Naive thymus-derived CD8-positive, alpha-beta T cell (primary cell): ENCODE results near the gene CLN6. TPM values are rescaled to one million over a fixed set of nuclear protein-coding genes. Genes with fewer than 3 reads are reported as not detected.
A peak's percentile ranks its signal among the peaks of the same experiment; 100 is the strongest.
"Not testable (repeated sequence)": the region's sequence is repeated elsewhere in the genome, so short reads cannot be mapped to it uniquely, and the experiment has no call there.

Source experiments
- ATAC-seq, 2 donors: fragments of 150-1000 bp; cut with Tn5 transposase in 1 of 2; sonication (Bioruptor Pico), chemical (Tn5 transposase) in 1 of 2; 1 replicate in 1 of 2; 2 replicates in 1 of 2; pipeline ENCODE4 v1.10.0; 2021; ENCODE audit warnings: mild to moderate bottlenecking in 2 of 2, moderate library complexity in 2 of 2
- POLR2A ChIA-PET: fragments of 350-600 bp; sonication (Branson Sonifier 250); formaldehyde crosslinking; loops from one replicate; lab custom pipeline; 2021; ENCODE audit warnings: antibody characterized with exemption; lab: Charles Lee
- DNase-seq, 10 donors: peaks; one replicate each; pipeline versions ENCODE4 v3.0.0 to v3.0.0-alpha.2; 2020 to 2022
- H3K27ac Mint-ChIP-seq, 10 donors: one replicate each; pipeline ENCODE4 v1.8.0; 2020 to 2022; ENCODE audit warnings: mild to moderate bottlenecking in 10 of 10, mixed read lengths in 10 of 10, moderate library complexity in 4 of 10, inconsistent platforms in 1 of 10
- H3K27me3 Mint-ChIP-seq, 5 donors: one replicate each; pipeline ENCODE4 v1.8.0; 2021 to 2022; ENCODE audit warnings: mixed read lengths in 5 of 5
- H3K36me3 Mint-ChIP-seq, 3 donors: one replicate each; pipeline ENCODE4 v1.8.0; 2020 to 2022; ENCODE audit warnings: mixed read lengths in 3 of 3, mild to moderate bottlenecking in 2 of 3, inconsistent platforms in 1 of 3
- H3K4me1 Mint-ChIP-seq, 4 donors: one replicate each; pipeline ENCODE4 v1.8.0; 2021 to 2022; ENCODE audit warnings: mixed read lengths in 4 of 4
- H3K4me3 Mint-ChIP-seq, 10 donors: one replicate each; pipeline ENCODE4 v1.8.0; 2020 to 2022; ENCODE audit warnings: mild to moderate bottlenecking in 10 of 10, mixed read lengths in 10 of 10, moderate library complexity in 6 of 10, inconsistent platforms in 1 of 10
- H3K9me3 Mint-ChIP-seq, 9 donors: one replicate each; pipeline ENCODE4 v1.8.0; 2020 to 2022; ENCODE audit warnings: mixed read lengths in 9 of 9, mild to moderate bottlenecking in 3 of 9, inconsistent platforms in 1 of 9, moderate library complexity in 1 of 9
- polyA plus RNA-seq, 3 donors: library from polyadenylated mRNA; unstranded; fragments of 300-500 nt; fragmentation: Illumina TruSeq; gene quantifications; one replicate each; pipeline ENCODE4 v1.2.3, GENCODE V29; 2021
- total RNA-seq, 8 experiments: library from RNA in 2 of 8; stranded (reverse) in 2 of 8; gene quantifications; one replicate each; pipeline ENCODE4 v1.2.3 and lab custom pipeline; 2021 to 2026

The CLN6 gene
- total and polyA plus RNA-seq, 5 experiments from 2014 or later, result 2.4 to 22.3 (median 4.1) TPM

DNA sequence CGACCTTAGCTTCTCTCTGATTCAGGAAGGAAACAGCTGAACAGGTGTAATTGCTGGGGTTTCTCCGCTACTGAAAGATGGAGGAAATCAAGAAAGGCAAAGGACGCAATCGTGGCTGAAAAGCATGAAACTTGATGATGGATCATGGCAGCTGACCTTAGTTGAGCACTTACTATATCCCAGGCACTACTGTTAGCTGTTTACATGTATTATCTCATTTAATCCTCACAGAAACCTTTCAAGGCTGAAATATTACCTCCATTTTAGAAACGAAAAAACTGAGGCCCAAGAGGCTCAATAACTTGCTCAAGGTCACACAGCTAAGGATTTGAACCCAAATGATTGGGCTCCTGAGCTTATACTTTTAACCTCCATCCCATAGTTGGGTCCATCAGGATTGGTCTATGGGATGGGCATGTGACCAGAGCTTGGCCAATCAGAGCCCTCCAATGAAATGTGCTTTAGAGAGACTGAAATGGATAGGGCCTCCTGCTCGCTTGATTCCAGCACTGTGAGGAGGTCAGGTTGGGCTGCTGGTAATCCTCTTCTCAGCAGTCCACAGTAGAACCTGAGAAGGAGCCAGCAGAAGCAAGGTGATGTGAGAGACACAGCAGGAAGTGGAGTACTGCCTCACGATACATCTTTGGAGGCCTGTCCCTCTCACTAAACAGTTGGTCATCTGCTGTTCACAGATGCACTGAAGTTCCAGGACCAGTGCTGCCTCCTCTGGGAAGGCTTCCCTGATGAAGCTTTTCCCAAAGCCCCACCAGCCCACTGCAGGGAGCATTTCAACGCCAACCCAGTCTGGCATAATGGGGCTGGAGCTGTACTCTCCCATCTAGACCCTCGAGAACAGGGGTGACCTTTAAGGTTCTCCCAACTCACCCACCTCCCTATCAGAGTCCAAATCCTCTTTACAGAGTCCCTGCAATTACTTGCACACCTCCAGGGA lies 10.4 kb downstream of the CLN6 start:
- H3K4me3 Mint-ChIP-seq, result no peak overlapping the region
- H3K9me3 Mint-ChIP-seq, result no peaks in the 10 kb centered on the region
- ATAC-seq, result no peak
- H3K36me3 Mint-ChIP-seq, result peaks cover 0 to 23% (median 2%) of the 10 kb centered on the region in 3 donors
- no peak for DNase-seq
- peaks cover 0 to 5% (median 1%) of the 10 kb centered on the region in 4 donors for H3K4me1 Mint-ChIP-seq
- no peaks in the 10 kb centered on the region for H3K27me3 Mint-ChIP-seq
- H3K27ac Mint-ChIP-seq, result peak overlapping the region in 1 of 10 donors; percentile 24
- POLR2A ChIA-PET, result interaction anchor here (0.6 kb wide), 1 partner anchor 68 kb away, joined by 3 read pairs; no protein-coding TSS in a partner anchor

DNA sequence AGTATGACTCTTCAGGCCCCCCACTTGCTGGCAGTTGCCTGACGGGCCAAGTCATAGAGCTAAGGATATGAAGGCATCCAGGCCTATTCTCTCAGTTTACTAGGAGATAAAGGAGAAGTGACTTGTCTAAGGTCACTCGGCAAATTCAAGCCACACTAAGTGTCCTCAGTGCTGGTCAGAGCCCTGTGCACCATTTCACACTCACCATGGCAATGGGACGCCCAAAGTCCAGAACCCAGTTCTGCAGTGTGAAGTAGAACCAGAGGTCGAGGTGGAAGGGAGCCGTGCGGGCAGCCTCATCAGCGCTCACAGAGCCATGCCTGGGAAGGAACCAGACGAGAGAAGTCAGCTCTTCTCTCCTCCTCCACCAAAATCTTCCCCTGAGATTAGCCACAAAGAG lies 11.2 kb downstream of the CLN6 start:
- no peak for DNase-seq
- no peak for ATAC-seq
- POLR2A ChIA-PET, result no interaction called here

DNA sequence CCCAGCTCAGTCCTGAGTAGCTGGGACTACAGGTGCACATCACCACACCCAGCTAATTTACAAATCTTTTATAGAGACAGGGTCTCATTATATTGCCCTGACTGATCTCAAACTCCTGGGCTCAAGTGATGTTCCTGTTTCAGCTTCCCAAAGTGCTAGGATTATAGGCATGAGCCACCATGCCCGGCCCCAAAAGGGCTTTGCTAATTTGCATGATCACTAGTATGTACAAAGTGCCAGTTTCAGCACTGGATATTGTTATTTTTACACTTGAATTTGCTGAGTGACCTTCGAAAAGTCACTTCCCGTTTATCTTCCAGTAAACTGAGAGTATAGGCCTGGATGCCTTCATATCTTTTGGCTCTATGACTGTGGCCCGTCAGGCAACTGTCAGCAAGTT lies 12.2 kb downstream of the CLN6 start:
- DNase-seq, result no peak
- Mint-ChIP-seq H3K27me3 (no peaks in the 10 kb centered on the region), H3K4me1 (peaks cover 0 to 5% (median 1%) of the 10 kb centered on the region in 4 donors), H3K27ac (no peak overlapping the region), H3K9me3 (no peaks in the 10 kb centered on the region), H3K36me3 (peaks cover 0 to 23% (median 2%) of the 10 kb centered on the region in 3 donors), H3K4me3 (no peak overlapping the region)
- POLR2A ChIA-PET, result no interaction called here
- no peak for ATAC-seq

More for the DNA sequence above, 11.2 kb downstream of the CLN6 start:
- Mint-ChIP-seq H3K4me1 (peaks cover 0 to 5% (median 1%) of the 10 kb centered on the region in 4 donors), H3K36me3 (peaks cover 0 to 23% (median 2%) of the 10 kb centered on the region in 3 donors), H3K27ac (no peak overlapping the region), H3K9me3 (no peaks in the 10 kb centered on the region), H3K4me3 (no peak overlapping the region), H3K27me3 (no peaks in the 10 kb centered on the region)

DNA sequence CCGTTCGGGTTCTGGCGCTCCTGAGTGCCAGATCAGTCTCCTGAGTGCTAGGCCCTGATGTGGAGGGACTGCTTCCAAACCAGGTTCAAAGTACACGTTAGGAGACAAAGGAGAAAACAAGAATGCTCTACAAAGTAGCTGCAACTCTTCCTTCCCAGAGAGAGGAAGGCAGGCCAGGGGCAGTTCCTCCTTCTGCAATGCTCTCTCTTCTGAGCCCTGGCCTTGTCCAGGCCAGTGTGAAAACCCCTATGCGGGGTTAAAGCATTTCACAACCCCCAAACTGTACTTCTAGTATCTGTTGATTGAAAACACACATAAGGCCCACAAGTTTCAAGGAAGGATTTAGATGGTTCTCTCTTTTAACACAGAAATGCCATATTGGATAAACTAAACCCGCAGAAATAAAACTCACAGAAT lies 14.7 kb downstream of the CLN6 start:
- Mint-ChIP-seq H3K9me3 (no peaks in the 10 kb centered on the region), H3K4me1 (peaks cover 2 to 8% (median 4%) of the 10 kb centered on the region in 4 donors), H3K4me3 (no peak overlapping the region), H3K27me3 (no peaks in the 10 kb centered on the region), H3K36me3 (peaks cover 0 to 25% (median 2%) of the 10 kb centered on the region in 3 donors), H3K27ac (peak overlapping the region in 2 of 10 donors; percentile 4 to 42)
- POLR2A ChIA-PET, result no interaction called here
- no peak for ATAC-seq
- DNase-seq, result no peak

DNA sequence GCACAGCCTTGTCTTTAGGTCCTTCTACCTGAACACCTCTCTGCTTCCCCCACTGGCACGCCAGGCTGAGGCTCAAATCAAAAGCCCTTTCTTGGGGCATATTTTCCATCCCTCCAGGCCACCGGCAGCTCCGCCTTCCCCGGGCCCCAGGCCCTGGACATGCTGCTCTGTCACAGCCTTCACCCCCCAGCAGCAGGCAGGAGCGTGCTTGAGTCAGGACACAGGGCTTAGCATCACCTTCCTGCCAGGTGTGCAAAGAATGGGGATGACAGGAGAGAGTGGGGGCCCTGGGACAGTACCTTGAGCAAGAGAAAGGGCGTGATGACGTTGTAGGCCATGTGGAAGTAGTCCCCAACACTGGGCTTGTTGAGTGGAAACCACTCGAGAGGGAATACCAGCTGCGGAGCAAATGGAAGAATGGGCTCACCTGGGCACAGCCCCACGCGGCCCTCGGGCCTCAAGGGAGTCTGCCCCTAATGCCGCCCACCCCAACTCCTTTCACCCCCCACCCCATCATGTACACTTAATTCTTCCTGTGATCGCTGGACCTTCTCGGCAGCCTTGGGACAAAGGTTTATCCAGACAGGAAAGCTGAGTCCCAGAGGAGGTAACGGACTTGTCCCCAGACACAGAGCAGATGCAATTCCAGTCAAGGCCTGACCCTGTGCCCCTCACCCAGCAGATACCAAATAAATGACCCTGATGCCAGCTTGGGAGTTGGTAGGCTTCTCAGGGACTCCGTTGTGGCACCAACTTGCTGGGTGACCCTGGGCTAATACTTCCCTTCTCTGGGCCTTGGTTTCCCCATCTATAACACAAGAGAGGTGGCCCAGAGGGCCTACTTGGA lies 15.3 kb downstream of the CLN6 start:
- Mint-ChIP-seq H3K9me3 (no peaks in the 10 kb centered on the region), H3K4me3 (no peak overlapping the region), H3K4me1 (peaks cover 6 to 13% (median 9%) of the 10 kb centered on the region in 4 donors), H3K27me3 (no peaks in the 10 kb centered on the region), H3K36me3 (peaks cover 0 to 25% (median 2%) of the 10 kb centered on the region in 3 donors), H3K27ac (no peak overlapping the region)
- peak in 1 of 10 donors; percentile 55 for DNase-seq
- ATAC-seq, result no peak
- POLR2A ChIA-PET, result no interaction called here

DNA sequence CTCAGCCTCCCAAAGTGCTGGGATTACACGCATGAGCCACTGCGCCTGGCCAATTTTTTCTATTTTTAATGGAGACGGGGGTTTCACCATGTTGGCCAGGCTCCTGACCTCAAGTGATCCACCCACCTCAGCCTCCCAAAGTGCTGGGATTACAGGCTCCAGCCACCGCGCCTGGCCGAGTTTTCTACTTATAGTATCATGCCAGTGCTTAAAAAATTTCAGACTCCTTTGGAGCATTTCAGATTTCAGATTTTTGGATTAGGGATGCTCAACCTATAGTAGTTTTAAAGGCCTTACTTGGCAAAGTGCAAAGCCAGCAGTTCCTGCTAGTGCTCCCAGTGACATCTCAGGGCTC lies 16.1 kb downstream of the CLN6 start:
- H3K4me3 Mint-ChIP-seq, H3K27ac Mint-ChIP-seq, ATAC-seq, POLR2A ChIA-PET, H3K27me3 Mint-ChIP-seq, H3K9me3 Mint-ChIP-seq: not testable (repeated sequence)
- Mint-ChIP-seq H3K4me1 (peaks cover 10 to 20% (median 16%) of the 10 kb centered on the region in 4 donors), H3K36me3 (peaks cover 0 to 23% (median 2%) of the 10 kb centered on the region in 3 donors)
- peak in 1 of 10 donors; percentile 8 for DNase-seq

DNA sequence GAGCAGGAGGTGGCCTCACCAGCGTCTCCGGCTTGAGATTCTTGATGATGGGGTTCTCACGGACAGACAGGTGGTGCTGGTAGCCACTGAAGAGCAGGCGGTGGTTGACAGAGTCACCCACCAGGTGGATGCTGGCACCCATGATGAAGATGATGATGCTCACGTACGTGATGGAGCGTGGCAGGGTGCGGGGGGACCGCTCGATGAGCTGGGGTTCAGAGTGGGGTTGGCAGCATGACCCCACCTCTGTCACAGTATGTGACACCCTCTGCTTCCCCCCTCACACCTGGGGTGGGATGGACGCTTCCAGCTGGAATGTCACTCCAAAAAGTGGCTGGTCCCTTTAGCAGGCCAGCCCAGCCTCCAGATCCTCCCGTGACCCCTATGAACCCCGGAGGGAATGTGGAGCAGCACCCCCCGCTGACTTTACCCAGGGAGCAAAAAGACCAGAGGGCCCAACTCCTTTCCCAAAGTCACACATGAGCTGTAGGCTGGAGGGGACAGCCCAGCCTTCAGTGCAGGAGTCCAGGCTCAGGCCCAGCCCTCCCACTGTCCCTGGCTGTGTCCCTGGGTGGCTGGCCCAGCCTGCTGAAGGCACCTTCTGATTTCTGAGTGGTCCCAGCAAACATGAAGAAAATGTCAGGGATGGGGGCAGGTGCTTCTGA lies 17.7 kb downstream of the CLN6 start:
- Mint-ChIP-seq H3K4me1 (peaks cover 10 to 27% (median 20%) of the 10 kb centered on the region in 4 donors), H3K9me3 (no peaks in the 10 kb centered on the region), H3K27me3 (no peaks in the 10 kb centered on the region), H3K4me3 (no peak overlapping the region), H3K27ac (peak overlapping the region in 1 of 10 donors; percentile 24), H3K36me3 (peaks cover 0 to 10% (median 0%) of the 10 kb centered on the region in 3 donors)
- no peak for DNase-seq
- no peak for ATAC-seq
- POLR2A ChIA-PET, result no interaction called here

DNA sequence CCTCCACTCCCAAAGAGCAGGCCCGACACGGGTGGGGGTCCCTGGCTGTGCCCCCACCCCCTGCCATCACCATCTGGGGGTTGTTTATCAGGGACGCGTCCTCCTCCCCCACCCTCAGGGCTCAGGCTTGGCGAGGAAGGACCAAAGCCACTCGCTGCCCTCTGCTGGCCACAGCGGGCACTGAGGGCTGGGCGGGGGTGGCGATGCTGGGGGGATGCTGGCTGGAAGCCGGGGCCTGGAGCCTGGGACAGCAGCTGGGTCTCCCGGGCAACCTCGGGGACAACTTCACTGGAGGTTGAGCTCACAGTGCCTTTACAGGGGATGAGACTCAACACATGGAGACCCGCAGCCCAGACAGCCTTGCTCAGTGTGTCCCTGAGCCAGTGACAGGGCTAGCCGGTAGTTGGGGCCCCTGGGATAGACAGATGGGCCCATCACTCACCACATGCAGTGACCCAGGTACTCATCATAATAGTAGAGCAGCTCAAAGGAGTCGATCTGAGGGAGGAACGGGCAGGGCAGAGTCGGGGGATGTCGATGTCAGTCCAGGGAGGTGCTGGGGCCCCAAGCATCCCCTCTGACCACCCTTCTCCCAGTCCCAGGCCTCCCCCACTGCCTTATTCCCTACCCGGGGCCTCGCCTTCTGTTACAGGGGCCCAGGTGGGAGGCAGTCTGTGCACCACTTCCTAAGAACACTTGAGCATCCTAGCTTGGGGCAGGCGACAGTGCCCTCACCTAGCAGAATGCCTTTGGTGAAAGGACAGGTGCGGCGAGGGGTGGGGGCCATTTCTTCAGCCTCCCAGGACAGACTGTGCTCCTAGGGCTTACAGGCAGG lies 18.5 kb downstream of the CLN6 start:
- DNase-seq, result peak in 8 of 10 donors; percentile 26 to 67 (median 44)
- POLR2A ChIA-PET, result no interaction called here
- H3K27me3 Mint-ChIP-seq, result no peaks in the 10 kb centered on the region
- H3K4me3 Mint-ChIP-seq, result no peak overlapping the region
- H3K9me3 Mint-ChIP-seq, result no peaks in the 10 kb centered on the region
- ATAC-seq, result peak; percentile 64 to 65
- H3K27ac Mint-ChIP-seq, result peak overlapping the region in 1 of 10 donors; percentile 3
- peaks cover 10 to 23% (median 21%) of the 10 kb centered on the region in 4 donors for H3K4me1 Mint-ChIP-seq
- H3K36me3 Mint-ChIP-seq, result peaks cover 0 to 3% (median 0%) of the 10 kb centered on the region in 3 donors

DNA sequence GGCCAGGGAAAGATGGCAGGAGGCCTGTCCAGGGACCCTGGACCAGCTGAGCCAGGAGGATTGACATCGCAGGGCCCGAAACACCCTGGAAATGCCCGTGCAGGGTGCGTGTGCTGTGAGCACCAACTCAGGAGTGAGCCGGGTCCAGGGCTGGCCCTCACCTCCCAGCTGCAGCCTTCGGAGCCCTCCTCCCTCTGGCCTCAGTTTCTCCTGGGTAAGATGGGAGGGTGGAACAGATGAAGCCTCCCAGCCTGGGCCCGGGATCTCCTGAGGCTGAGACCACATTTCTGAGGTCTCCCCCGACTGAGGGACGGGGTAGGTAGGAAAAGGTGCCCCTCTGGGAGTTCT lies 19.1 kb downstream of the CLN6 start:
- Mint-ChIP-seq H3K4me1 (peaks cover 10 to 23% (median 21%) of the 10 kb centered on the region in 4 donors), H3K36me3 (peaks cover 0 to 2% (median 0%) of the 10 kb centered on the region in 3 donors), H3K4me3 (no peak overlapping the region), H3K9me3 (no peaks in the 10 kb centered on the region), H3K27me3 (no peaks in the 10 kb centered on the region), H3K27ac (peak overlapping the region in 1 of 10 donors; percentile 3)
- no peak for ATAC-seq
- DNase-seq, result no peak
- POLR2A ChIA-PET, result no interaction called here

DNA sequence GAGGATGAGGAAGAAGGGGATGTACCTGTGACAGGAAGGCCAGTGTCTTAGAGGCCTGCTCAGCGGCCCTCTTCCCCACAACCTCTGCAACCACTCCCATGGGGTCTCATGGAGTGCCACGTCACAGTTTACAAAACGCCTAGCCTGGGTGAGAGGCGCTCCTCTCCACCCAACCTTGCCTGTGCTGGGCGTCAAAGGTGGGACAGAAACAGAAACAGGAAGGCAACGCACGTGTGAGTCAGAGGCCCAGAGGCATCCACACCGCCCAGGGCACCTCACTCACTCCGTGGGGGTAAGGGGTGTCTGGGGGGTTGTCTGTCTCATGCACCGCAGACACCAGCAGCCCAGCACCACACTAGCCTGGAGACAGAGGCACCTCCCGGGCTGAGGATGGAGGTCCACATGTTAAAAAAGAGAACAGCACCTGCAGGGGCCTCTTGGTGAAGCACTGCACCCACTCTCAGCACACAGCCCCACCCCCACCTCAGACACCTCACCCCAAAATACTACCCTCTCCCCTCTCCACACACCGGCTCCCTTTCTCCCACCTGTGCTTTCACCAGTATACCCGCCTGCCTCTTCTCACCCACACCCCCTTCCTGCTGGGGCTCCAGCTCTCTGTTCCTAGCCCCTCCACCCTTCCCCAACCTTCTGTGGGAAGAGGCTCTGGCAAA lies 19.7 kb downstream of the CLN6 start:
- Mint-ChIP-seq H3K36me3 (peaks cover 0 to 2% (median 0%) of the 10 kb centered on the region in 3 donors), H3K4me1 (peaks cover 10 to 23% (median 22%) of the 10 kb centered on the region in 4 donors), H3K9me3 (no peaks in the 10 kb centered on the region), H3K27ac (peak overlapping the region in 8 of 10 donors; percentile 34 to 91 (median 72)), H3K27me3 (no peaks in the 10 kb centered on the region), H3K4me3 (peak overlapping the region in 4 of 10 donors; percentile 14 to 41 (median 20))
- DNase-seq (peak in 1 of 10 donors; percentile 65), ATAC-seq (peak; percentile 62 to 68)
- POLR2A ChIA-PET, result no interaction called here

DNA sequence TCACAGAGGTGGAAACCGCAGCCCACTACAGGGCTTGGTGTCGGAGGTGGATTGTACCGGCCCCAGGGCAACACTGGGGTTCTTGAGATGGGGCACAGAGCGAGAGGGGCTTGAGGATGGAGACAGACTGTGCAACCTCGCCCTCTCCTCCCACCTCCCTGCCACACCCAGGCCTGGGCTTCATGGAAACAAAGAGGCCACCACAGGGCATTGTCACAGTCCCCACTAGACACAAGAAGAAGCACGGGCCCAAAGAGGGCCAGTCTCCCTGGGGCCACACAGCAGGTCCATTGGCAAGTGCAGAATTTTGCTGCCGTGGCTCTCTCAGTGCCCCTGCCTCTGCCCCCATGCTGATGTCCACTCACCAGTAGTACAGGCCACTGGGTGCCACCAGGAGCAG lies 20.3 kb downstream of the CLN6 start:
- Mint-ChIP-seq H3K4me1 (peaks cover 10 to 24% (median 23%) of the 10 kb centered on the region in 4 donors), H3K27me3 (no peaks in the 10 kb centered on the region), H3K36me3 (peaks cover 0 to 2% (median 0%) of the 10 kb centered on the region in 3 donors), H3K4me3 (peak overlapping the region in 1 of 10 donors; percentile 22), H3K9me3 (no peaks in the 10 kb centered on the region), H3K27ac (peak overlapping the region in 5 of 10 donors; percentile 43 to 91 (median 79))
- POLR2A ChIA-PET, result no interaction called here
- ATAC-seq, result no peak
- no peak for DNase-seq
